OCI-LY3 (cell line): ENCODE results near the gene HSD17B11.

Experiments used
- H2AFZ ChIP-seq: fragments of 200-600, 300-600 bp; shearing (Covaris generic); 2 replicates; pipeline ENCODE4 v1.6.0; 2014; ENCODE audit warnings: antibody characterized with exemption, low read depth, low read length
- H3K27ac ChIP-seq: fragments of 200-600, 300-600 bp; sonication (generic); 2 replicates; pipeline ENCODE4 v1.5.1; 2014; ENCODE audit warnings: mild to moderate bottlenecking, low read length, moderate library complexity, mixed read lengths
- H3K27me3 ChIP-seq: fragments of 200-600, 300-600 bp; sonication (generic); 2 replicates; pipeline ENCODE4 v1.6.1; 2014; ENCODE audit warnings: low read depth, low read length, mixed read lengths
- H3K36me3 ChIP-seq: fragments of 200-600, 300-600 bp; sonication (generic); replicated peaks from 2 replicates; pipeline ENCODE3; 2014; ENCODE audit warnings: low read depth, low read length, mixed read lengths
- H3K4me1 ChIP-seq: fragments of 300-600, 200-600 bp; sonication (generic); 2 replicates; pipeline ENCODE4 v1.6.1; 2014; ENCODE audit warnings: low read length, mixed read lengths
- H3K4me2 ChIP-seq: fragments of 200-600, 300-600 bp; sonication (generic); 2 replicates; pipeline ENCODE4 v1.6.1; 2014; ENCODE audit warnings: low read length, mixed read lengths
- H3K4me3 ChIP-seq: fragments of 300-600, 200-600 bp; sonication (generic); 2 replicates; pipeline ENCODE4 v1.5.1; 2014; ENCODE audit warnings: antibody characterized with exemption, mild to moderate bottlenecking, low read length, moderate library complexity
- H3K79me2 ChIP-seq: fragments of 300-600, 200-600 bp; shearing (Covaris generic); 2 replicates; pipeline ENCODE4 v1.6.1; 2014; ENCODE audit warnings: mild to moderate bottlenecking, low read length, mixed read lengths
- H3K9ac ChIP-seq: fragments of 300-600, 200-600 bp; shearing (Covaris generic); 2 replicates; pipeline ENCODE4 v1.6.0; 2014; ENCODE audit warnings: mild to moderate bottlenecking, low read length, moderate library complexity
- H3K9me3 ChIP-seq: fragments of 200-600, 300-600 bp; shearing (Covaris generic); 2 replicates; pipeline ENCODE4 v1.6.1; 2014; ENCODE audit warnings: low read length, mixed read lengths; ENCODE audit not compliant: insufficient read depth
- H4K20me1 ChIP-seq: fragments of 200-600, 300-600 bp; sonication (generic); 2 replicates; pipeline ENCODE4 v1.6.1; 2016; ENCODE audit warnings: low read length, mixed read lengths; ENCODE audit not compliant: insufficient read depth
- EZH2phosphoT487 ChIP-seq: fragments of 200-600 bp; shearing (Covaris generic); IDR thresholded peaks from 2 replicates; pipeline ENCODE4 v1.6.1; 2018; ENCODE audit warnings: antibody characterized with exemption, mixed run types, low read depth
- TF ChIP-seq, protein P1 (sequence below): fragments of 200-600, 300-600 bp; sonication (generic); IDR thresholded peaks from 2 replicates; pipeline ENCODE4 v1.5.1; 2014; ENCODE audit warnings: antibody characterized with exemption, low read length, low read depth

The HSD17B11 gene

DNA sequence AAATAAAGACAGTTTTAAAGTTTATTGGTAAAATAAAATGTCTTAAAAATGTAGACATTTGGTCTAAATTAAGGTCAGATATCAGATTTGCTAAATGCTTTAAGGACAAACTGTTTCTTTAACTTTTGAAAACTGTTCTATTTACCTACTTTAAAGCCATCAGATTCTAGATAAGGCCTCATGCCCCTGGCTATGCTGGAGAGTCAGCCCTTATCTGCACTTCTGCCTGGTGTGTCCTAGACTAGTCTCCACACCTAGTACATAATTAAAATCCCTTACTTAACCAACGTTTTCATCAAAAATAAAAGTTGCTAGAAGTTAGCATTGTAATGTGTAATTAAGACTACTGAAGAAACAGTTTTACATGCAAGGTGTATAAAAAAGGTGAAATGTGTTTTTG, 25.6 kb downstream of the HSD17B11 start:
- Histone ChIP-seq H3K36me3 (peaks cover 12% of the 10 kb centered on the region), H3K27me3 (no peaks in the 10 kb centered on the region), H2AFZ (no peak overlapping the region), H3K9me3 (no peaks in the 10 kb centered on the region), H4K20me1 (no peaks in the 10 kb centered on the region), H3K4me3 (no peak overlapping the region), H3K4me2 (no peak overlapping the region), H3K9ac (no peak overlapping the region), H3K4me1 (no peaks in the 10 kb centered on the region), H3K27ac (no peak overlapping the region), H3K79me2 (no peaks in the 10 kb centered on the region)
- TF ChIP-seq, protein P1, sequence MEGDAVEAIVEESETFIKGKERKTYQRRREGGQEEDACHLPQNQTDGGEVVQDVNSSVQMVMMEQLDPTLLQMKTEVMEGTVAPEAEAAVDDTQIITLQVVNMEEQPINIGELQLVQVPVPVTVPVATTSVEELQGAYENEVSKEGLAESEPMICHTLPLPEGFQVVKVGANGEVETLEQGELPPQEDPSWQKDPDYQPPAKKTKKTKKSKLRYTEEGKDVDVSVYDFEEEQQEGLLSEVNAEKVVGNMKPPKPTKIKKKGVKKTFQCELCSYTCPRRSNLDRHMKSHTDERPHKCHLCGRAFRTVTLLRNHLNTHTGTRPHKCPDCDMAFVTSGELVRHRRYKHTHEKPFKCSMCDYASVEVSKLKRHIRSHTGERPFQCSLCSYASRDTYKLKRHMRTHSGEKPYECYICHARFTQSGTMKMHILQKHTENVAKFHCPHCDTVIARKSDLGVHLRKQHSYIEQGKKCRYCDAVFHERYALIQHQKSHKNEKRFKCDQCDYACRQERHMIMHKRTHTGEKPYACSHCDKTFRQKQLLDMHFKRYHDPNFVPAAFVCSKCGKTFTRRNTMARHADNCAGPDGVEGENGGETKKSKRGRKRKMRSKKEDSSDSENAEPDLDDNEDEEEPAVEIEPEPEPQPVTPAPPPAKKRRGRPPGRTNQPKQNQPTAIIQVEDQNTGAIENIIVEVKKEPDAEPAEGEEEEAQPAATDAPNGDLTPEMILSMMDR = no peak
- no peak for TF ChIP-seq EZH2phosphoT487

GRCh38 chr4:87363552-87363951, 27.4 kb downstream of the HSD17B11 start:
- Histone ChIP-seq H3K4me3 (no peak overlapping the region), H3K4me1 (no peaks in the 10 kb centered on the region), H3K9me3 (no peaks in the 10 kb centered on the region), H4K20me1 (no peaks in the 10 kb centered on the region), H3K4me2 (no peak overlapping the region), H3K27ac (no peak overlapping the region), H3K9ac (no peak overlapping the region), H3K36me3 (peaks cover 16% of the 10 kb centered on the region), H2AFZ (no peak overlapping the region), H3K27me3 (no peaks in the 10 kb centered on the region), H3K79me2 (no peaks in the 10 kb centered on the region)
- TF ChIP-seq, protein P1 = no peak
- no peak for TF ChIP-seq EZH2phosphoT487

DNA sequence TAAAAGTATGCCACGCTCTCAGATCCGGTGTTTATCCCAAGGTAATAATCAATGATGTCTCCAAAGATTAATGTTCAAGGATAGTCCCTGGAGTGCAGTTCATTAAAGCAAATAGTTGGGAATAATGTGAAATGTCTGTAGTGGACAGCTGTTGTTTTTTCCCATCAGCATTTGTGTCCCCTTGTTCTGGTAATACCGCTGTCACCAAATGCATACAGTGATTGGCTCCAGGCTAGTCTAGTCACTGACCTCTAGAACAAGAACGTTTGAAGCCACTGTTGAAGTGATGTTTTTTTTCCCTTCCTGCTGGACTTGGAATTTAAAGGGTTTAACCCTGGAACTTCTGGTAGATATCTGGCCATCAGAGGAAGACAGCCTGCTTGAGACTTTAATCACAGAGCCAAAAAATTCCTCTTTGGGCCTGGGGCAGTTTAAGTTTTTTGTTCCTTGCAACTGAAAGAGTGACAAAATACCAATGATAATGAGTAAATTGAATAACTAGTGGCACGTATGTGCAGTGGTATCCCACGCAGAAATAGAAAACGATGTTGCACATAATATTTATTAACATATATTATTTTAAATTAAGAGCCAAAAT, 30.6 kb downstream of the HSD17B11 start:
- Histone ChIP-seq H3K36me3 (peaks cover 12% of the 10 kb centered on the region), H3K79me2 (no peaks in the 10 kb centered on the region), H3K9me3 (no peaks in the 10 kb centered on the region), H3K4me3 (no peak overlapping the region), H3K4me1 (peaks cover 8% of the 10 kb centered on the region; the same call in 1 of the 2 replicates), H4K20me1 (no peaks in the 10 kb centered on the region), H3K9ac (no peak overlapping the region), H3K27me3 (no peaks in the 10 kb centered on the region), H3K27ac (no peak overlapping the region), H3K4me2 (no peak overlapping the region), H2AFZ (no peak overlapping the region)
- TF ChIP-seq, protein P1 = no peak
- no peak for TF ChIP-seq EZH2phosphoT487

GRCh38 chr4:87359258-87359657, 31.7 kb downstream of the HSD17B11 start:
- Histone ChIP-seq H3K9ac (no peak overlapping the region), H4K20me1 (no peaks in the 10 kb centered on the region), H3K27ac (no peak overlapping the region), H3K9me3 (no peaks in the 10 kb centered on the region), H3K27me3 (no peaks in the 10 kb centered on the region), H3K4me1 (peaks cover 9% of the 10 kb centered on the region; the same call in 1 of the 2 replicates), H3K4me2 (no peak overlapping the region), H2AFZ (no peak overlapping the region), H3K79me2 (no peaks in the 10 kb centered on the region), H3K4me3 (no peak overlapping the region), H3K36me3 (peaks cover 11% of the 10 kb centered on the region)
- TF ChIP-seq EZH2phosphoT487 = no peak
- TF ChIP-seq, protein P1 = no peak
